Suppressor macrophage treated with lipopolysaccharide for 4 hours (primary cell): ENCODE results near the gene FBXO11.
A peak's percentile ranks its signal among the peaks of the same experiment; 100 is the strongest.
"Not testable (repeated sequence)": the region's sequence is repeated elsewhere in the genome, so short reads cannot be mapped to it uniquely, and the experiment has no call there.

Experiments
- DNase-seq: peaks from one replicate; pipeline ENCODE4 v3.0.0-alpha.2; 2020

The FBXO11 gene

GRCh38 chr2:47906157-47907038, at the start of gene FBXO11:
Gene FBXO11 (minus strand): TSS chr2:47906498. CDS start chr2:47905720, 778 bp downstream.
- DNase-seq: peak; percentile 98

GRCh38 chr2:47950340-47951301, 44.3 kb upstream of the FBXO11 start:
- no peak for DNase-seq

- no peak for DNase-seq
Measured at GRCh38 chr2:47946593-47946992, 40.3 kb upstream of the FBXO11 start.

- DNase-seq: no peak
Measured at GRCh38 chr2:47945046-47945781, 38.9 kb upstream of the FBXO11 start.

- DNase-seq: no peak
Measured at GRCh38 chr2:47941936-47942335, 35.6 kb upstream of the FBXO11 start.

- no peak for DNase-seq
Measured at GRCh38 chr2:47937677-47938076, 31.4 kb upstream of the FBXO11 start.

- peak; percentile 24 for DNase-seq
Measured at GRCh38 chr2:47935071-47935470, 28.8 kb upstream of the FBXO11 start.

GRCh38 chr2:47918043-47918442, 11.7 kb upstream of the FBXO11 start:
- DNase-seq: no peak

- DNase-seq: peak; percentile 31
Measured at GRCh38 chr2:47917276-47917961, 11.1 kb upstream of the FBXO11 start.

GRCh38 chr2:47916412-47916811, 10.1 kb upstream of the FBXO11 start:
- no peak for DNase-seq

GRCh38 chr2:47910662-47911061, 4.4 kb upstream of the FBXO11 start:
- not testable (repeated sequence) for DNase-seq

GRCh38 chr2:47908682-47909081, 2.4 kb upstream of the FBXO11 start:
- DNase-seq: no peak

- no peak for DNase-seq
Measured at GRCh38 chr2:47907039-47907781, 912 bp upstream of the FBXO11 start.

GRCh38 chr2:47905386-47906156, 727 bp downstream of the FBXO11 start:
- peak; percentile 67 for DNase-seq

- no peak for DNase-seq
Measured at GRCh38 chr2:47903781-47904490, 2.4 kb downstream of the FBXO11 start.

- not testable (repeated sequence) for DNase-seq
Measured at GRCh38 chr2:47901892-47902291, 4.4 kb downstream of the FBXO11 start.

GRCh38 chr2:47900857-47901256, 5.4 kb downstream of the FBXO11 start:
- DNase-seq: no peak

- peak; percentile 30 for DNase-seq
Measured at GRCh38 chr2:47899915-47900816, 6.1 kb downstream of the FBXO11 start.
